GM18508 (cell line): Measurements from ENCODE around the gene CDC123.
A peak's percentile ranks its signal among the peaks of the same experiment; 100 is the strongest.
"Not testable (repeated sequence)": the region's sequence is repeated elsewhere in the genome, so short reads cannot be mapped to it uniquely, and the experiment has no call there.

Experiments used
- ATAC-seq: cut with Tn5 transposase; IDR thresholded peaks from one replicate; pipeline ENCODE4 v1.9.1; 2021; ENCODE audit warnings: moderate number of reproducible peaks; ENCODE audit not compliant: insufficient read depth, unreplicated experiment

CDC123 gene

DNA sequence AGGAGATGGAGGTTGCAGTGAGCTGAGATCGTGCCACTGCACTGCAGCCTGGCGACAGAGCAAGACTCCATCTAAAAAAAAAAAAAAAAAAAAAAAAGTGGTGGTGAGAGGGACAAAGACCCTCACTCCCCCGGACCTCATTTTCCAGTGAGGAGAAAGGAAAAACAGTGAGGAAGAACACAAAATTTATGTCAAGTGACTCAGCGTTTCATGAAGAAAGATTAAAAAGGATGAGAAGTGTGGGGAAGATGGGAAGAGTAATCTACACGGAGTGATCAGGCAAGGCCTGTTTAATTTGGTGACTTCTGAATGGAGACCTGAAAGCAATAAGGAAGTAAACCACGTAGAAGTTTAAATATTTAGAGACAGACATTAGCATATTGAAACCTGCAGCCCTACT, 7.3 kb upstream of the CDC123 start:
- no peak for ATAC-seq

DNA sequence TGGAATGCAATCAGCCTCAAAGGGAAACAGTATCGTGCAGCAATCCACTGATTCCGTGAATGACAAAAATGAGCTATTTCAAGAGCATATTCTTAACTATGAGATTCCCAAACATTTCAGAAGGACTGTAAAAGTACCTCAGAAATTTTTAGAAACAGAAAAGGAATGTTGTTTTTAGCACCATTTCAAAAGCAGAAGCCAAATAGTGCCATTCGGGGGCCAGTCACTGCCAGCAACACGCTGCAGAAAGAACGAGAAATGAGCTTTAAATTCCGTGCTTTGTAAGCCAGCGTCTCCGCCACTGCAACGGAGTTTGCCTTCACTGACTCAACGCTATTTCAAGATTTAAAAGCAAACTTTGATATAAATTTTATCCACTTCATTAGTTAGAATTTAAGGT, 6.6 kb upstream of the CDC123 start:
- no peak for ATAC-seq

DNA sequence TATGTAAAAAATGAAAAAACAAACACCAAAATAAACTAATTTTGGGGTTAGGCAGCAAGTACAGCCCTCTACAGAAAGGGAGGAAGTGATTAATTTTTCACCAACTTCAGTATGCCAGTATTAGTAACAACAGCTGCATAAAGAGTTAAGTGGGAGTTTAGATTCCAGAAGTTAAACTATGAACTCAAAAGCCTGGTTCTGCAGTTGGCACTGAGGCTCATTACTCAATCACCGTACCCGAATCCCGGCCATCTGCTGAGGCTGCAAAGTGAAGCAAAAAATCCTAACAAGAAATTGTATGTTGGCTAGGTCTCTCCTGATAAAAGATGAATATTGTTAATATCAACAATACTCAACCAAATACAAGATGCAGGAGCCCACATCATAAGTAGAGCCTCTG, 4.3 kb upstream of the CDC123 start:
- ATAC-seq: no peak

DNA sequence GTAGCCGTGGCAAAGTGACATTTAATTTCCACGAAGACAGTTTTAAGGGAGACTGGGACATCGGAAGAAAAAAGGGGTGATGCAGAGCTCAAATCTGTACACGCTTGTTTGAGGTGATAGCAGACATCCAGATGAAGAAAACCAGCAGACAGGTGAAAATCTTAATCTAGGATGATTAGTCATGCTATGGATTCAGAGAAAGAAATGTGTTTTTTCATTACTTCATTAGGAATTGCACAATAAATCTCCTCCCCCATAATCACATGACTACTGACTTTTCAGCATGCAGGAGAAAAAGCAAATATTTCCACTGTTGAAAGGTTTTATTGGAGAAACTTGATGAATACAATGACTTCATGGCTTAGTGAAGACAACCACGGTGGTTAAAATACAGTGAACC, 2.8 kb upstream of the CDC123 start:
- no peak for ATAC-seq

DNA sequence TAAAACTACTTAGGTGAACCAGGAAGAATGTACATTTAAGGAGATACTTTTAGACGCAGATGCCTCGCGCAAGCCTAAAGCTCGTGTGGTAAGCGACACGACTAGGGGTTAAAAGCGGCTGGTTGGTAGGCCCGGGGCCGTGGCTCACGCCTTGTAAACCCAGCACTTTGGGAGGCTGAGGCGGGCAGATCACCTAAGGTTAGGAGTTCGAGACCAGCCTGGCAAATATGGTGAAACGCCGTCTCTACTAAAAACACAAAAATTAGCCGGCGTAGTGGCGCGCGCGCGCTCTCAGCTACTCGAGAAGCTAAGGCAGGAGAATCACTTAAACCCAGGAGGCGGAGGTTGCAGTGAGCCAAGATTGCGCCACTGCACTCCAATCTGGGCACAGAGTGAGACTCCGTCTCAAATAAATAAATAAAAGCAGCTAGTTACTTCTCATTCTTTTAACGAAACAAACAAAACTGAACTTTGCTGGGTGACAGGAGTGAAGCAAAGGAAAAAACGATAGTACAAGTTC, 1.2 kb upstream of the CDC123 start:
- no peak for ATAC-seq

DNA sequence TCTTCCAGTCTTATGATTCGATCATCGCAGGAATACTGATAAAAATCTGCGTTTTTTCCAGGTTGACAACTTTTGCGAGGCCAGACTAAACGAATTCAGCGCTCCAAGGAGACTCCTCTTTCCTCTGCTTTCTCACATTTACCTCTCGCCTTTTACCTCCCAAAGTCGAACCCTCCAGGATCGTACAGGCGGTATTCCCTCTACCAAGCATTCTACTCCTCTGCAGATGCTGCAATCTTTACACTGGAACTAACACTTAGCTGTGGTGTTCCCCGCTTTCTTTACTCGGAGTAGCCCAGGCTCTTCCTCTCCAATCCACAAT, 746 bp upstream of the CDC123 start:
- no peak for ATAC-seq

DNA sequence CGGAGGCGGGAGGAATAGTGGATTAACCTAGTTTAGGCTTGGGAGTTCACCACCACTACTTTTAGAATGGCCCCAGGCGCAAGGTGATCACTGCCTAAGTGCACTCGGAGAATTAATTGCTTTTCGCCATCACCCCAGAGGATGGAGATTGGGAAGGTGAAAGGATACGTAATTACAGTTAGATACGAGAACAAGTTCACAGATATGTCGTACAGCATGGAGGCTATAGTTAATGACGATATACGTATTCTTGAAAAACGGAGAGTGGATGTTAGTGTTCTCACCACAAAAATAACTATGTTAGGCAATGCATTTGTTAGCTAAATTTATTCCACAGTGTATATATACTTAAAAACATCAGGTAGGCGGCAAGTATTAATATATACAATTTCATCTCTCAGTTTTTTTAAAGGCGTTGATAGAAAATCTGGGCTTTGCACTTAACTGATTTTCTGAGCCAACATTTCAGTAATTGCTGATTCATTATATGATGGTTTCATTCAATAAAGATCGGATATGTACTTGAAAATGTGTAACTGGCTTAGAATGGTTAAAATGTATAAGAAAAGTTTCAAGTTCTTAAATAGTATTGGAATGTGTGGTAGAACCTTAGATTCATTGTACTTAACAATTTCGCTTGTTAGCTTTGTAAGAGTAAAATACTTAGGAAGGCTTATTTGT, 683 bp downstream of the CDC123 start:
- peak; percentile 16 for ATAC-seq

DNA sequence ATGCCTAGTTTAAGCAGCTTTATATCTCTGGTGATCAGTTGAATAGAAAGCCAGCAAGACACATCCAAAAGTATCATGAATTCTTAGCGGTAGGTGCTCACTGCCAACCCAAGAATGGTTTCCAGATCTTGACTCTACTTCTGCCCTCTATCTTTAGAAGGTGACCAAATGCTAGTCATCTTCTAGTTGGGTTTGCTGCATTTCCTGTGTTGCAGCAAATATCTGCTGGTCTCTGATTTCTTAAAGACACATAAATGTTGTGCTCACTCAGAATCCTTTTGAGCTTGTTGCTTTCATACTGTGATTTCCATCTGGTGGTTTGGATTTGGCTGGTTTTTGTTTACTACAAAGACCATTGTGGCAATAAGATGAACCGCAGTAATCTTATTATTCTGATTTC, 2.2 kb downstream of the CDC123 start:
- ATAC-seq: no peak

DNA sequence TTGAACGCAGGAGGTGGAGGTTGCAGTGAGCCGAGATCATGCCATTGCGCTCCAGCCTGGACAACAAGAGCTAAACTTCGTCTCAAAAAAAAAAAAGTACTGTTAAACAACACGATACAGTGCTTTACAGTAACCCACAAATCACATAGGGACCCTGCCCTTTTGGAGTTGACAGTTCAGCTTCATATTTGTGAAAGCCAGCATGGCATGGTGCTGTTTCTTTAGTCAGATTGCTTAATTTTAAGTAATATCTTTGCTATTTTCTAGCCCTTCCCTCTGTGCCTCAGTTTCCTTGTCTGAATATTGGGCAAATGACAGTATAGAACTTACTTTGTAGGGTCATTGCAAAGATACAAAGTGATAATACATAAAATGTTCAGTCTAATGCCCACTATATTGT, 4.9 kb downstream of the CDC123 start:
- no peak for ATAC-seq

DNA sequence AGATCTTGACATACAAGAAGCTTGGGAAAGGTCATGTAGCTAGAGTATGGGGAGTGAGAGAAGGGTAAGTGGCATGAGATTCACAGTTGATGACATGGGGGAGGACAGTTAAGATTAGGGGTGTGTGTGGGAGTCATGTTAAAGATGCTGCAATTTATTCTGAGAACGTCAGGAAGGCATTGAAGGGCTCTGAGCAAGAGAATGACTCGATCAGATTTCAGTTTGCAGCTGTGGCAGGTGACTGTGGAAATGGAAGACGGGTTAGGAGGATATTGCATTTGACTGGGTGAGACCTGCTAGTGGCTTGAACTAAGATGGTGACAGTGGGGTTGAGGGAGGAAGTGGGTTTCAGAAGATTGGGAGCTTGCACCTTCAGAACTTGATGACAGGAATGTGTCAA, 5.6 kb downstream of the CDC123 start:
- no peak for ATAC-seq

DNA sequence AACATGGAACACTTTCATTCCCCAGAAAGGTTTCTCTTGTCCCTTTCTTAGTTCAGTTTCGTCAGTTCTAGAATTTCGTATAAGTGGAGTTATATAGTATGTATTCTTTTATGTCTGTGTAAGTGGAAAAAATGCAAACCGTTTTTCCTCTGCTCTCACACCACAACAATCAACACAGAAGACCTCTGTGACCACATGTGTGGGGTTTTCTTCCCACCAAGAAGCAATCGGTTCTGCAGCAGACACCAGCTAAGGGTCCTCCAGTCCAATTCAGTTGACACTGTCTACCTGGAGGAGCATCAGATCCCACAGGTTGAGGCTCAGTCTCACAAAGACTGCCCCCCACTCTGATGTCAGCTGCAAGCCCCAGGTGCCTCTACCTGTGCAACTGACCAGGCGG, 6.2 kb downstream of the CDC123 start:
- ATAC-seq: no peak

DNA sequence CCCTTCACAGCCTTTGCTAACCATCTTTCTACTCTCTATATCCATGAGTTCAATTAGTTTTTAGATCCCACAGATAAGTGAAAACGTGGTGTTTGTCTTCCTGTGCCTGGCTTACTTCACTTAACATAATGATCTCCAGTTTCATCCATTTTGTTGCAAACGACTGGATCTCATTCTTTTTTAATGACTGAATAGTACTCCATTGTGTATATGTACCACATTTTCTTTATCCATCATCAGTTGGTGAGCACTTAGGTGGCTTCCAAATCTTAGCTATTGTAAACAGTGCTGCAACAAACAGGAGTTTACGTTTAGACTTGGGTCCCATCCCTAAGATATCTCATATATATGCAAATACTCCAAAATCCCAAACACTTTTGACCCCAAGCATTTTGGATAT, 9.1 kb downstream of the CDC123 start:
- no peak for ATAC-seq

DNA sequence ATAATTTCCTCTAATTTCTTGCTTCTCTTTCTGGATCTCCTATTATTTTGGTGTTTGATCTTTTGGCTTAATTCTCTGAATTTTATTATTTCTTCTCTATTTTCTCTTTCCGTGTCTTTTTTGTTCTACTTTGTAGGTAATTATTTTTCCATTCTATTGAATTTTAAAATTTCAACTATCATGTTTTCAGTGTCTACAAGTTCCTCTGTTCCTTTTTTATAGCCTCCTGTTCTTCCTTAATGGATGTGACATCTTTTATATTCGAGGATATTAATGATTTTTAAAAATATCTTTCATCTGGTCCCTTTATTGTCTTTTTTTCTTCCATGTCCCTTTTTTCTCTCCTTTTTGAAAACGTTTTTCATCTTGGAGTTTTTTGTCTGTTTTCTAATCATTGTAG, 11.1 kb downstream of the CDC123 start:
- no peak for ATAC-seq

DNA sequence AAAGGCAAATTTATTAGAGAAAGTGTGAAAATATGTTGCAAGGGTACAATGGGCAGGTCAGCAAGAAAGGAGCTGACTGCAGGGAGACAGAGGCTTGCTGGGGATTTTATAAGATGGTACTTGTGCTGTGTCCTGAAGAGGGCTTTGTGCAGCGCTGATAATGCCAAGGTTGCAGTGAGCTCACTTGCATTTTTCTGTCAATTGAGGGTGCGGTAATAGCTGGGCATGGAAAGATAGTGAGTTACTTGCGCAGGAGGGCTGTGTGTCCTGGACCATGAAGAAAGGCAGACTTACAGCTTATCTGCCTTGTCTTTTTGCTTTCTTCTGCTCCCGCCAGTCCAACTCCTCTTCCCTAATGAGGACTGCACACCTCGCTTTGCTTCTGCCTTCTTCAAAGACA, 12.5 kb downstream of the CDC123 start:
- no peak for ATAC-seq

DNA sequence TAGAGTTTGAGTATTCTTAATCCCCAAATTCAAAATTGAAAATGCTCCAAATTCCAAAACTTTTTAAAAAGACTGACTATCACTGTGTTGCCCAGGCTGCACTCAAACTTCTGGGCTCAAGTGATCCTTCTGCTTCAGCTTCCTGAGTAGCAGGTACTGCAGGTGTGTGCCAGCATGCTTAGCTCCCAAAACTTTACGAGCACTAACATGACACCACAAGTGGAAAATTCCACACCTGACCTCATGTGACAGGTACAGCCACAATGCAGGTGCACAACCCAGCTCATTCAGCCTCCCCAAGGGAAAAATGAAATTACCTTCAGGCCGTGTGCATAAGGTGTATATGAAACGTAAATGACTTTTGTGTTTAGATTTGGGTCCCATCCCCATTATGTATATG, 16.5 kb downstream of the CDC123 start:
- ATAC-seq: no peak

DNA sequence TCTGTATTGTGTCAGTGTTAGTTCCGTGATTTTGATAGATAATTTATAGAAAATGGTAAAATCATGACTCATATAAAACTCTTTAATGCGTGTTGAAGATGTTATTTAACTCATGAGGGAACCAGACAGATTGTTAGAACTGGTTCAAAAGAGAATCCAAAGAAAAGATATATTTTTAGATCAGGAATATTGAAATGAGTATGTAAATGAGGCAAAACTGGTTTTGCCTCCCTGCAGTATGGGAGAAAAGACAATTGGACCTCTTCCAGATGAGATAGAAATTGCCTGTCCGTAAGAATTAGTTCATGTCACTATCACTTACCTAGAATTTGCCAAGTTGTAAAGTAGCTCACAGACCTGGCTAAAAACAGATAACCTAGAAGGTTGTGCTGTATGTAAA, 17.6 kb downstream of the CDC123 start:
- no peak for ATAC-seq

DNA sequence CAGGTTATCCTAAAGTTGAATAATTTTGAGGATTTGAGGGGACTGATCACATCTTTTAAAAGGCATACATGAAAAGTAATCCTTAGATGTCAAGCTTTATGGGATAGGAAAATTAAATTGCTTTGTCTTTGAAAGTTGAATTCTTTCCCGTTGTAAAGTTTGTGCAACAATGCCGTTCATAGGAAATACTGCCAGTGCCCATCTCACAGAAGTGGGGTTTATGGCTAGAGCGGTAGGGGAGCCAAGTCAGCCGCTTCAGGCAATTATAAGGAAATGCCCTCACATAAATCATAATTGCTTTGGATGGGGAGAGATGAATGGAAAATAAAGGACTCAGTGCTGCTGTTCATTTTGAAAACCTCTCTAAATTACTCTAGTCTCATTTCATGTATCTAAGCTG, 18.1 kb downstream of the CDC123 start:
- ATAC-seq: no peak

DNA sequence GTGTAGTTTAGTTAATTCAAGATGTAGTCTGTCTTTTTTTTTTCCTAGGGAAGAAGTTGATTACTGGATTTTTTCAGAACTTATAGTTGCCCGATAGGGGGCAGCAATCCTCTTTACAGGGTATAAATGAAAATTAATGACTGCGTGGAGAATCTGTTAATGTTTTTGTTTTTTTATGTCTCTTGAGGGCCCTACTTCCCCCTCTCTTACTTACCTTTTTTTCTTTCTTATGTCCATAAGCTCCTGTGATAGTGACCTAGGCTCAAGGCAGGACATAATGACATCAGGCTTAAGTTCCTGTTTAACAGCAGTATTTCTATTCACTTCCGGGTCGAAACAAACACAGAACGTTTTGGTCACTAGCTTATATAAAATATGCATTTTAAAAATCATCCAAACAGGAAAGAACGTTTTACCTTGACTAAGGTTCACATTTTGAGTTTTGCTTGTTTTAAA, 18.8 kb downstream of the CDC123 start:
- ATAC-seq: no peak

DNA sequence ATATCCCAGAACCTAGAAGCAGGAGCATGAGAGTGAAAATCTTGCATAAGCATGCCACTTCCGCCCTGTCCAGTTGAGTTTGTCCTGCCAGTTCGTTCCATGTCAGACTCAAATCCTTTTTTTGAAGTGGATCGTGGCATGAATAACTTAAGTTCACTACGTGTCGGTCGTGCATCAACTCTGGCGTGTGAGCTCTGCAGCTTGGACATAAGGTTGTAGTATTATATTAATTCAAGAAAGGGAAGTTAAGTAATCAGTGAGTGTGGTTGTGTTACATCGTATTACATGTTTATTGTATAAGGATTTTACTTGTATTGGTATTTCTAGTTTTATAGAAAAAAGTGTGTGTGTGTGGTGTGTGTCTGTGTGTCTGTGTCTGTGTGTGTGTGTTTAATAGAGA, 23.0 kb downstream of the CDC123 start:
- ATAC-seq: no peak

DNA sequence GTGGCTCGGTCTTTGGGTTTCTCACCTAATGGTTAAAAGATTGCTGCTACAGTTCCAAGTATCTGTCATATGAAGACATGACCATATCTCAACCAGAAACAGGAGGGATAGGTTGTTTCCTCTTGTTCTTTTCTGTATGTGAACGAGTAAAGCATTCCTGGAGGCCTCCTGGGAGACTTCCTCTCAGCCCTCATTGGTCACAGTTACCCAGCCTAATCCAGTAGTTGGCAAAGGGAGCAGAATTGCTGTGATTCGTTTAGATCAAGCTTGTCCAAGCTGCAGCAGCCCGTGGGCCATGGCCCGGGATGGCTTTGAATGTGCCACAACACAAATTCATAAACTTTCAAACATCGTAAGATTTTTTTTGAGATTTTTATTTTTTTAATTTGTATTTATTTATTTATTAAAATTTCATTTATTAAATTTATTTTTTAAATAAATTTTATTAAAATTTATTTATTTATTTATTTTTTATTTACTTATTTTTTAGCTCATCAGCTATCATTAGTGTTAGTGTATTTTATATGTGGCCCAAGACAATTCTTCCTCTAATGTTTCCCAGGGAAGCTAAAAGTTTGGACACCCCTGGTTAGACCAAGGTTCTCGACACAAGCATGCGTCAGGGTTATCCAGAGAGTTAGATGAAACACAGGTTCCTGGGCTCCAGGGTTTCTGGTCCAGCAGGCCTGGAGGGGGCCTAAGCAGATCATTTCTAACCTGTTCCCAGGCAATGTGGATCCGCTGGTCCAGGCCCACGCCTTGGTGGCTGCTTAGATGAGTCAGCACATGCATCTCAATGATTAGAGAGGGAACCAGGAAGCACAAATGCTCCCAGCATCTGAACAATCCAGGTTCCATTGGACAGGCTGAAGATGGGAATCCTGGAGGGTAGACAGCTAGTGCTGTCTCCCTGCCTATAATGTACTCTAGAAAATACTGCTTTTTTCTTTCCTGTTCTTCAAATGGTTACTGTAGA, 25.6 kb downstream of the CDC123 start:
- ATAC-seq: no peak

DNA sequence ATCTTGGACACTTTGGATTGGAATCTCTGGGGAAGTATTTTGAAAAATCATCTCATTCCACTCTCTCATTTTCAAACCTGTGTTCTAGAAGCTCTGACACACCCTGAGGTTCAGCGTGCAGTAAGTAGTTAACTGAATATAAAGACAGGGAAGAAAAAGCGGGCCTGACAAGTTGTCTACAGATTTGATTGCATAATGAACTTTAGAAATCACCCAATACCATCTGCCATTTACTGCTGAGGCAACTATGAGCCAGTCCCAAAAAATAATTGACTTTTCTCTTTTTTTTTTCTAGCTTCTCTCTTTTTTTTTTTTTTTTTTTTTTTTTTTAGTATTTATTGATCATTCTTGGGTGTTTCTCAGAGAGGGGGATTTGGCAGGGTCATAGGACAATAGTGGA, 29.5 kb downstream of the CDC123 start:
- no peak for ATAC-seq

DNA sequence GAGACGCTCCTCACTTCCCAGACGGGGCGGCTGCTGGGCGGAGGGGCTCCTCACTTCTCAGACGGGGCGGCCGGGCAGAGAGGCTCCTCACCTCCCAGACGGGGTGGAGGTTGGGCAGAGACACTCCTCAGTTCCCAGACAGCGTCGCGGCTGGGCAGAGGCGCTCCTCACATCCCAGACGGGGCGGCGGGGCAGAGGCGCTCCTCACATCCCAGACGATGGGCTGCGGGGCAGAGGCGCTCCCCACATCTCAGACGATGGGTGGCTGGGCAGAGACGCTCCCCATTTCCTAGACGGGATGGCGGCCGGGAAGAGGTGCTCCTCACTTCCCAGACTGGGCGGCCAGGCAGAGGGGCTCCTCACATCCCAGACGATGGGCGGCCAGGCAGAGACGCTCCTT, 30.4 kb downstream of the CDC123 start:
- not testable (repeated sequence) for ATAC-seq
